Occipital lobe (tissue), 2 donors: ENCODE data around the gene ERI3. TPM values are rescaled to one million over a fixed set of nuclear protein-coding genes. Genes with fewer than 3 reads are reported as not detected.

Source experiments
- DNase-seq: peaks from one replicate; lab custom pipeline; 2025; lab: John Stamatoyannopoulos, UW
- total RNA-seq: library from RNA; depleted of rRNA; stranded (reverse); fragments of >200 nt; gene quantifications from one replicate; pipeline ENCODE4 v1.2.3, GENCODE V29; 2014

The ERI3 gene
- total RNA-seq, 1 donor from 2014 or later: 99.2 TPM

DNA sequence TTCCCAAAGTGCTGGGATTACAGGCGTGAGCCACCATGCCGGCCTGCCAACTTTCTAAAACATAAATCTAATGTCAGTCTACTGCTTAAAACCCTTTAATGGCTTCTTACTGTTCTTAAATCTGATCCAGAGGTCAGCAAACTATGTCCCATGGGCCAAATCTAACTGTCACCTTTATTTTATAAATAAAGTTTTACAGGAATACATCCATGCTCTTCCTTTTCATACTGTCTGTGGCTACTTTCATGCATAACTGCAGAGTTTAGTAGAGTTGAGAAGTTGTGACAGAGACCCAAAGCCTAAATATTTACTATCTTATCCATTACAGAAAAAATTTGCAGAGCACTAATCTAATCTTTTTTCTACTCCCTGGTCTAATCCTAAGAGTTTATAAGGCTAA, 3.8 kb downstream of the ERI3 start:
- DNase-seq: no peak

DNA sequence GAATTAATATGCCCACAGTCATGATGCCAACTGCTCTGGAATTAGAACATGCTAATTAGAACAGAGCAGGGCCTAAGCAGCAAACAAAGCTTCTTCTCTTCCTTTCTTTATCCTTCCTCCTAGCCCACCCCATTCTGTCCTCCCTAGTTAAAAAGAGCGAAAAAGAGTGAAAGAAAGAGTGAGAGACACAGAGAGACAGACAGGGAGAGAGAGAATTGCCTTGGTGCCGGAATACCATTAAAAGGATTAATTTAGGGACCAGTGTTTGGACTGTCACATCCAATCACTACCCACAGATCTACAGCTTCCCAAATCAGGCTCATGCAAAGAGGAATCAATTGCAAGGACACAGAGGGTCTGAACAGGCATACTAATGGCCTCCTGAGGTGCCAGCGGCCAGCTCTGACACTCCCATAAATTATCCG, 7.0 kb downstream of the ERI3 start:
- no peak for DNase-seq

DNA sequence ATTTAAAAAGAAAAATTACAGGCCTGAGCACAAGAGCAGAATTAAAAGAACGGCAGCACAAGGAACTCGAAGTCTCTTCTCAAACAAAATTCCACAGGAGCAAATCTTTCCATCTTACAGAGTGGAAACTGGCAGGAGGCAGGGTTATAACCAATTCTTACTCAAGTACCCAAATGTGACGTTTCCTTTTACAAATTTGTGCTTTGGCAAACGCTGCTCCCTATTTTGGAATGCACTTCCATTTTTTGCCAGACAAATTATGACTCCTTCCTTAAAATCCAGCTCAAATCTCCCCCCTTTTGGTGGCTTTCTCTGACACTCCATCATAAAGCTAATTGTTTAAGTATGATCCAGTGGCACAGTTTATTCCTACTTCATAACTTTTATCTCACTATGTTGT, 7.8 kb downstream of the ERI3 start:
- no peak for DNase-seq

DNA sequence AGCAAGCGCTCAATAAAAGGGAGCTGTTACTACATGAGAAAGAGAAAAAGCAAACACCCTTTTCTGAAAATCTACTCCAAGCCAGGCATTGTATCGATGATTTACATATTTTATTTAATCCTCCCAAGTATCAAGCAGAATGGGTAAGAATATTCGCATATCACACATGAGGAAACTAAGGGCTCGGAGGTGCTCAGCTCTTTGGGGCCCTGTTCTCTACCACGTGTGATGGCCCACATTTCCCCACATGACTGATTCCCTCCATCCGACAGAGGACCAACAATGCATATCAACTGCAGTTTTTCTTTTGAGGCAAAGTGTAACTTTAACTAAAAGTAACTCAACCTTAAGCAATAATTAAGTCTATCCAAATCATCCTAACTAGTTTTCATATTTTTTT, 8.2 kb downstream of the ERI3 start:
- no peak for DNase-seq

DNA sequence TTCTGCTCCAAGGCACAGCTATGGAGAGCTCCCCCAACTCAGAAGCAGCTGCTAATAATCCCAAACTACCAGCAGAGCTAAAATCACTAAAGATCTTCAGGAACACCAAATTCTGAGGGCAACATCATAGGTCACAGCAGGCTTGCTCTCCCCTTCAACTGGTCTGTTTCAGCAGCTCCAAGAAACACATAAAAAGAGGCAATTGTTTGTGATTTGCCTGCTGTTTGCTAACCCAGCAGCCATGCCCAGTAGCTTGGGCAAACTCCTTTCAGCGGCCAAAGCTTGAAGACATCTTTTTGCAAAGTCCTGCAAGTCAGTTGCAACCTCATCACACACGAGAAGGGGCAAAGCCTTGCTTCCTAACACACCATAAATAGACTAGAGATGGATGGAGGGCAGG, 8.9 kb downstream of the ERI3 start:
- no peak for DNase-seq

DNA sequence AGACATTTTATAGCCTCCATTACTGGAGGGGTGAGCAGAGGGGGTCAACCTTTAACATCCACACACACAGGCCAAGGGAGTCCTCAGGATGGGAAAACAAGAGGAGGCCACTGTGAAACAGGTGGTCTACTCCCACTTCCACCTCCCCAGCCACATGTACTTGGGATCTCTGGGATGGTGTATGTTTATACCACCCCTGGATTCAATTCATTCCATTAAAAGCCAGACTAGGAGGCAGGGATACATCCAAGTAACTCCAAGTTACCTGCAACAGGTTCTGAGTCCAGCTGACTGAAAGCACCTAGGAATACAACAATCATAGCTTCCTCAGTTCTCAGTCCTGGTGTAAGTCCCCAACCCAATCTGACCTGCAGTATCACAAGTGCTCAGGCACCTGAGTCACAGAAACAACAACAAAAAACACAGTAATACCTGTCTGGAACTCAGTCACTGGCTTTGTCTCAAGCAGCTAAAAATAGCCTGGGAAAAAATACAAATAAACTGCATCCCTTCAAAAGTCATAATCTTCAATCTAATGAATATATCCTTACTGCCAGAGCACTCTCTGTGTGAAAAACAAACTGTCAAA, 9.8 kb downstream of the ERI3 start:
- DNase-seq: no peak

DNA sequence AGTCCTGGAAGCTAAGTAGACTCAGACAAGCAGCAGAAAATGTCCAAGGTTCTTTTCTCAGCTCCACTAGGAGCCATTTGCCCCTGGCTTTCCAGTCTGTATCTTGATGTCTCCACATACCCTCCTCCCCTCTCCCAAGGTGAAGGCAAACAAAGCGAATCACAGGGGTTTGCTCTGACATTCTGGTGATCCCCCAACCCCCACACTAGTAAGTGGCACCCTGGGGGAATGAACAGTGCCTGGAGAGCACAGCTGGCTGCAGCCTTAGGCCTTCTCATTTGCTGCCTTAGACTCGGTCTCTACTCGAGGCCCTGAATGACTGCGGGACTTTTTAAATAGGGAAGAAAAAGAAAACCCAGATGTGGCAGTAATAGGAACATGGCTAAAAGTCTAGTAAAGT, 15.3 kb downstream of the ERI3 start:
- DNase-seq: no peak

DNA sequence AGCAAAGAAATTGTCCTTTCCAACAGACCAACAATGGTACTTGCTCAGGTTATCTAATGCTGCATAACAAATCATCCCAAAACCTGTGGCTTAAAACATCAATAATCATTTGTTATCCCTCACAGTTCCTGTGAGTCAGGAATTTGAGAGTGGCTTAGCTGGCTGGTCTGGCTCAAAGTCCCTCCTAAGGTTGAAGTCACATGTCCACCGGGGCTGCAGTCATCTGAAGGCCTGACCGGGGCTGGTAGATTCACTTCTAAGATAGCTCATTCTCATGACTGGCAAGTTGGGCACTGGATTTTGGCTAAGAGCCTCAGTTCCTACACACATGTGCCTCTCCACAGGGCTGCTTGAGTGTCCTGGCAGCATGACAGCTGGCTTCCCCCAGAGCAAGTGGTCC, 16.9 kb downstream of the ERI3 start:
- no peak for DNase-seq

DNA sequence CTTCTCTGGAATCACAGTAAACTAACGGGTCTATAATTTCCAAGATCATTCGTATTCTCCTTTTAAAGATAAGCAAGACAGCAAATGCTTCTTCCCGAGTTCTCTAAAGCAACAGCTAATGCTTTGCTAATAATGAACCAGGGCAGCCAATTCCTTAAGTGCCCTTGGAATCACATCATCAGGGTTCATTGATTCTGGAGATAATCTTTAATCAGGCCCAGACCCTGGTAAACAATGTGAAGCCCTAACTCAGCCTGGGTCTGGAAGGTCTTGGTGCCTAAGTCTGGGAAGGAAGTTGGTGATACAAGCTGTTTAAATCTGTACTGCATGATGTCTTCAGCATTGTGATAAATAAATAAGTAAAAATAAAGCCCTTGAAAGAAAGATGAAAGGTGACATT, 18.4 kb downstream of the ERI3 start:
- no peak for DNase-seq

DNA sequence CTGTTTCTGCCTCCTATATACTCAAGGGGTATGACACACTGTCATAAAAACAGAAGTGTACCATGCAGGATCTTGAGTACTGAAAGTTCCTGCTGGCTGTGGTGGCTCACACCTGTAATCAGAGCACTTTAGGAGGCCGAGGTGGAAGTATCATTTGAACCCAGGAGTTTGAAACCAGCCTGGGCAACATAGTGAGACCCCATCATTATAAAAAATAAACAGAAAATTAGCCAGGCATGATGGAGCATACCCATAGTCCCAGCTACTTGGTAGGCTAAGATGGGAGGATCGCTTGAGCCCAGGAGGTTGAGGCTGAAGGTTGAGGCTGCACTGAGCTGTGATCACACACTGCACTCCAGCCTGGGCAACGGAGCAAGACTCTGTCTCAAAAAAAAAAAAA, 20.1 kb downstream of the ERI3 start:
- no peak for DNase-seq

DNA sequence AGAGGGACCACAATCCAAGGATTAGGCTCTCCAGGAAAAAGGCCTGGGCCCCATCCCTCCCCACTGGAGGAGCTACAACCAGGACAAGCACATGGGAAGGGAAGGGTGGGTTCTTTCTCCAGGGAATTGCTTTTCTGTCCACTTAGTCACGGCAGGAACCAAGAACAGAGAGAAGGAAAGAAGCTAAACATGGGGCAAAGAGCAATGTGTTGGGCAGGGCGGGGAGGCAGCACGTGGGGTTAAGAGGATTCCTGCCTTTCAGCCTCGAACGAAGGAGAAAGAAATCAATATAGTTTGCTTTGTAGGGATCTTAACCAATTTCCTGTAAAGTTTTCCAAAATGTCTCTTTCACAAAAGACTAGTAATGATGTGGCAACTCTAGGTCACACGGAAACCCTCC, 21.7 kb downstream of the ERI3 start:
- no peak for DNase-seq

DNA sequence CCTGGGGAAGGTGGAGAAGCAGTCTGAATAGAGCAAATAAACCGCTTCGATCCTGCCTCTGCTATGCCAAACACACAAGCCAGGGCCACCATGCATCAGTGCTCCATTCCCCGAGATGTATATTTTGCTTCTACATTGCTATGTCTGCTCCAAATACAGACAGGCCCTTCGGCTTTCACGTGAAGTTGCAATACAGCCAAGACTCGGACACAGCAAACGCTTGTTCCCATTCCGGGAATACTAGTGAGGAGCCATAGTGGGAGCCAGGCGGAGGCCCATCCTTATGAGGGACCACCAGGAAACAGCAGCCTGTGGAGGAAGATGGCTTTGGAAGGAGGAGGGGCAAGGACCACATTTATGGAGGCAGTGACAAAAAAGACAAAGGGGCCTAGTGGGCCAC, 22.6 kb downstream of the ERI3 start:
- DNase-seq: no peak

DNA sequence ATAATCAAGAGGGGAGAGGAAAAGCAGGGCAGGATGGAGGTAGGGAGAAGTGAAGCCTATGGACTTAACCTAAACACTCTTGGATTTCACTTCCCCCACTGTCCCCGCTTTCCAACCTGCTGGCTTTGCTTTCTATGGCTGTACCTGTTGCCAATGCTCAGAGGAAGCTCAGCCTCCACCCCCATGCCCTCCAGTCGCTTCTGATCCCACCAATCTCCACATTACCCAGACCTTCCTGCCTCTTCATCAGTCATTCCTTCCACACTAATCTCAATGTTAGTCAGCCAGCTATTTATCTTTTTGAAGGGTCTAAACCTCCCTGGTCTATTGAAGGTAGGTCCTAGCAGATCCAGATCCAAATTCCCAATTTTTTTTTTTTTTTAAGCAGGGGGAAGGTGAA, 24.1 kb downstream of the ERI3 start:
- no peak for DNase-seq

DNA sequence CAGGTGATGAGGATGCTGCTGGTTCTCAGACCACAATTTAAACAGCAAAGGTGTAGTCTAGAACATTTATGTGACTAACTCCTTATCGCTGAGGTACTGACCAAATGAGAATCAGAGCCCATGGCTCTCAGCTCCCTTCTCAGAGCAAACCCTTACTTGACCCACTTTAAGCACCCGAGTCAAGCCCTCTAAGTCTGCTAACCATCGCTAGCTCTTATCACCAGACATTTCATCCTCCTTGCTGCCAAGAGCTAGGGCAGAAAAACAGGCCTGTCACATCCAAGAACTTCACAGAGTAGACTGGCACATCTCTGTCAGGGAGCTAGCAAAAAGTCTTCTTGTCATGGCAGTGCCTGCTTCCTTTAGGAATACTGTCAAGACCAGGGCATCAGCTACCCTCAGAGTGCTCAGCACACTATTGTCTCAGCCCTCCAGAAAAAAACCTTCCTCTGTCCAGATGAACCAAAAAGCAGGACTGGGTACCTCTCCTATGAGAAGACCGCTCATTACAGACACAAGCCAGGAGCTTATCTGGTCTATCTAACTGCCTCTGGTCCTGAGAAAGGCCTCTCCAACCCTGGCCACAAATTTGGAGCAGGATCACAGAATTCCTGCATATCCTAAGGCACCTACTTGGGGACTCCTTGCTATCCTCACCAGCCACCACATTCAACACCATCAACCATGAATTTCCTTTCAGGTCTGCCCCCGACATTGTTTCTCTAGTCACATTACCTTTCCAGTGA, 26.2 kb downstream of the ERI3 start:
- DNase-seq: no peak

DNA sequence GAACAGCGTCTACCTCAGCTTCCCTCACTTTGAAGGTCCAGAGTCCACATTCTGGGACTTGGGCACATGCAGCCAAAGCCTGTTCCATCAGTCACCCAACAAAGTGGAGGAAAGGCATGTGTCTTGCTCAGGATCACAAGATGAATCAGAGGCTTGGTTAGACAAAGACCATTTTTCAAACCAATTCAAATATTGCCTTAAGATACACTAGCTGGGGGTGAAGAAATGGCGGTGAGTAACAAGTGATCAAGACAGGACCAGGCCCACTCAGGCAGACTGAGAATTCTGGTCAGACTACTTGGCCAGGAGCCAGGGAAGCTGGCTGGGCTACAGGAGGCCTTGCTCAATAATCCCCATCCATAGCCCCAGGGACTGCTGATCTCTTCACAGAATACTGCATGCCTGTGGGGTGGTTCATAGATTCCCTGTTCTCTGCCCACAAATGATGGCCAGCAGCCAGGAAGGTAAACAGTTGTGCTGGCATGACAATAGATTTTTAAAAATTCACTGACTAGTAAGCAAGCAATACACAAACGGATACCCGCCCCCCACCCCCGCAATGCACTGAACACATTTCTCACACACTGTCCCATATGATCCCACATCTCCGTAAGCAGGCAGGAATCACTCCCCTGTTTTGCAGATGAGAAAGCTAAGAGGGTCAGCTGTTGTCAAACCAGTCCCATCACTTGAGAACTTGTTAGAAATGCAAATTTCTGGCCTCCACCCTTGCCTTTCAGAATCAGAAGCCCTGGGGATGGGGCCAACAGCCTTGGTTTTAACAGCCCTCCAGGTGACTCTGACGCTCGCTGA, 27.2 kb downstream of the ERI3 start:
- DNase-seq: peak; percentile 25

DNA sequence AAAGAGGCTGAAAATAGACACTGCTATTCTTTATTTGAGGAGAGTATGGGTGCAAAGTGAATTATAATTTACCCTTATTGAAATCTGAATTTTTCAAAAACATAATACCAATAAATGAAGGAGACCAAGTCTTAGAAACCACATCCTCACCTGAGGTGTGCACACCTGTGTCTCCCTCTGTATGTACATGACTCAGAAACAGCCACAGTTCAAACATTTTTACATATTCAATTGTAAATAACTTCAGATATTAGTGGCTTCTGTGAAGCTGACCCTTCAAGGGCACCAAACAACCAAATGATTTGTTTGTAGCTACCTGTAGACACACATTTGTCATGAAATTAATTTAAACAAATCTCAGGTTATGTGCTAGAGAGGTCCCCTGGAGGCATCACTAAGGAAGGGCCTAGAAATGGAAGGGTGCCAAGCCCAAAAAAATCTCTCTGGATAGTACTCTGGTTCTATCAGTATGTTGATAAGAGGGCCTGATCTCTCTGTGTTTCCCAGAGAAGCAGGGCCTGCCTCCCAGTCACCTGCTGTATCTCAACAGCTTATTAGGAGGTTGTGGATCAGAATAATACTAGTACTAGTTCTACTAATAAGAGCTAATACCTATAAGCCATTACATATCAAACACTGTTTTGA, 28.1 kb downstream of the ERI3 start:
- DNase-seq: no peak

DNA sequence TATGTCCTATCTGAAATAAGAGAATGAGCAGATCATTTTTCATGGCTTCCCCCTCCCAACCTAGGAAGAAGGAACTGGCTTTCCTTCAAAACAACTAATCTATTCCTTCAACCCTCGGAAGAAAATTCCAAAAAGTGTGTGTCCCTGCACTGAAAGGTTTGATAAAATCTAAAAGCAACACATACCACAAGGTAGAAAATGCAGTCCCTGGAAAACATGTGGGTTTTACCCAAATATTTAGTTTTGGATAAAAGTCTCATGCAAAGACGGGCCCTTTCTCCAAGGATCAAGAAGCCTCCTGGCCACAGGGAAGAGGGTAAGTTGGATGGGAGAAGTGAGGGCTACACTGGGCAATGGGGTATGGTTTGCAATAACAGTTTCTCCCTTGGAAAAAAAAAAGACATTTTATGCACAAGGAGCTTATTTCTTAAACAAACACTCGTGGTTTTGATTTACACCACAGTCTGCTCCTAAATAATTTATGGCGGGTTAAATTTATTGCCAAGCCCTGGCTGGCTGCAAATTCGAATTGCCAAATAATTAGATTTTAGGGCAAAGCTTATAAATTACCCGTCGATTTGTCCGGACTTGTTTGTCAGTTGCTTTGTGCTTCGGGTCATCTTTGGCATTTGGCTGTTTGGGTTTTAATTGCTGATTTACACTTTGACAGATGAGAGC, 28.9 kb downstream of the ERI3 start:
- no peak for DNase-seq

DNA sequence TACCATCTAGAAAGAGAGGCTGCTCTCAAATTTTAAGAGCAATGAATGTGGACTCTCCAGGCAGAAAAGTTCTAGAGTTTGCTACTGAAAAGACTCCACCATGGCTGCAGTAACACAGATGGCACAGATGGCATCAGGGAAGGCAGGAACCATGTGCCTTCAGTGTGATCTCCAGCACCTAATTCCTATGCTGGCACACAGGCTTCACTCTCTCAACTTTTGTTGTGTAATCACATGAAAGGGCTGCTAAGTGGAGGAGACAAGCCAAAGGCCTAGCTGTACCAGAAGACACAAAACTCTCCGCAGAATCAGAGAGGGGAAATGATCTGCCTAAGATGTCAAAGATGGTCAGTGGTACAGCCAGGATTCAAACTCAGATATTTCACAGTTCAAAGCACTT, 31.1 kb downstream of the ERI3 start:
- DNase-seq: no peak

DNA sequence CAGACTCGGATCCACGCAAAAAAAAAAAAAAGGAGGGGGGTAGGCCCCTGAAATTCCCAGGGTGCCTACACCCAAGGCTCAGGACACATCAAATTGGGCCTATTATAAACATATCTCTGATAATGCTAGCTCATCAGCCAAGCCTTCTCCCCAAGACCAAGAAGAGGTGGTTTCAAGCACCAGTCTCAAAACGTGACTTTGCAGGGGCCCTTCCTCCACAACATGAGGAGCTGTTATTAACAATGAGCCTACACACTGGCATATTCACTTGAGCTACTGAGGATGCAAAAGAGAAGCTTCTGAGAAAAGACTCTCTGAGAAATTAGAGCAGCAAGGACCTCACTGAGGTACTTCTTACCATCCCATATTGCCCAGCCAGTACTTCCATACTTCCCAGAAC, 32.7 kb downstream of the ERI3 start:
- no peak for DNase-seq

DNA sequence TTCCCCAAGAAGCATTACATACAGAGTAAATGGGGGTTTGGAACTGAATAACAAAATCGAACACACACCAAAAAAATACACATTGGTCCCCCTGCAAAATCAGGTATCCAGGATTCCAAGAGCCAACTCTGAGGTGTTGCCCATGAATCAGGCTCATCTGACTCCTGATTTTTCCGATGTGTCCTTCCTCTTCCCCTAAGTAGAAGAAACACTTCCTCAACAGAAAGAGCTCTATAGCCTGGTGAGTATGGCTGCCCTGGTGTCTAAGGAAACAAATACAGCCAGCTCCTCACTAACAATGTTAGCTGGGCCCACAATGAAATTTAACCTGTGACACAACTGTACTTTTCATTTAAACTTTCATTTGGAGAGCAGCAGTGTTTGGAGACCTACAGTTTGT, 33.6 kb downstream of the ERI3 start:
- DNase-seq: no peak
